HG03175 (cell line): Measurements from ENCODE around the gene LUC7L3.
"Not testable (repeated sequence)": the region's sequence is repeated elsewhere in the genome, so short reads cannot be mapped to it uniquely, and the experiment has no call there.

Experiments used
- ATAC-seq: cut with Tn5 transposase; IDR thresholded peaks from one replicate; pipeline ENCODE4 v1.9.1; 2021; ENCODE audit warnings: mild to moderate bottlenecking, moderate library complexity; ENCODE audit not compliant: unreplicated experiment

Gene LUC7L3

GRCh38 chr17:50719144-50719923, at the start of gene LUC7L3:
Gene LUC7L3, plus strand, starts transcription at chr17:50719603. Its CDS starts 130 bp downstream, at chr17:50719733.
- ATAC-seq, result peak; percentile 92

- ATAC-seq, result no peak
These were observed 47.3 kb upstream of the LUC7L3 start for GRCh38 chr17:50672071-50672470.

- no peak for ATAC-seq
These were observed 46.4 kb upstream of the LUC7L3 start for GRCh38 chr17:50672831-50673551.

- no peak for ATAC-seq
These were observed 44.2 kb upstream of the LUC7L3 start for GRCh38 chr17:50675190-50675589.

GRCh38 chr17:50675627-50676026, 43.8 kb upstream of the LUC7L3 start:
- ATAC-seq, result no peak

GRCh38 chr17:50676065-50676975, 43.1 kb upstream of the LUC7L3 start:
- ATAC-seq, result no peak

- no peak for ATAC-seq
These were observed 41.5 kb upstream of the LUC7L3 start for GRCh38 chr17:50677851-50678375.

- ATAC-seq, result no peak
These were observed 40.3 kb upstream of the LUC7L3 start for GRCh38 chr17:50679008-50679544.

- ATAC-seq, result no peak
These were observed 39.3 kb upstream of the LUC7L3 start for GRCh38 chr17:50680126-50680525.

- not testable (repeated sequence) for ATAC-seq
These were observed 38.7 kb upstream of the LUC7L3 start for GRCh38 chr17:50680543-50681262.

- ATAC-seq, result no peak
These were observed 37.9 kb upstream of the LUC7L3 start for GRCh38 chr17:50681263-50682200.

GRCh38 chr17:50682441-50682840, 37.0 kb upstream of the LUC7L3 start:
- no peak for ATAC-seq

- no peak for ATAC-seq
These were observed 36.5 kb upstream of the LUC7L3 start for GRCh38 chr17:50682938-50683337.

- no peak for ATAC-seq
These were observed 35.7 kb upstream of the LUC7L3 start for GRCh38 chr17:50683434-50684287.

GRCh38 chr17:50684288-50684611, 35.2 kb upstream of the LUC7L3 start:
- no peak for ATAC-seq

- no peak for ATAC-seq
These were observed 34.6 kb upstream of the LUC7L3 start for GRCh38 chr17:50684612-50685333.

GRCh38 chr17:50685334-50685665, 34.1 kb upstream of the LUC7L3 start:
- ATAC-seq, result no peak
